ENCODE measurements around the gene NPAS1. TPM values are rescaled to one million over a fixed set of nuclear protein-coding genes. Genes with fewer than 3 reads are reported as not detected.
"Not testable (repeated sequence)": the region's sequence is repeated elsewhere in the genome, so short reads cannot be mapped to it uniquely, and the experiment has no call there.

The NPAS1 gene
- total RNA-seq, 1 donor from 2014 or later, result not detected

- intact Hi-C loops (cut with micrococcal nuclease), result loop anchor here (1.0 to 10.0 kb wide), 5 partner anchors 36 to 236 kb away; no protein-coding TSS in a partner anchor
Measured at GRCh38 chr19:46990991-46991676, 28.5 kb upstream of the NPAS1 start.

- intact Hi-C loops (cut with micrococcal nuclease), result loop anchor here (5.0 to 10.0 kb wide), 2 partner anchors 66 to 238 kb away; no protein-coding TSS in a partner anchor
Measured at GRCh38 chr19:46992699-46993535, 26.7 kb upstream of the NPAS1 start.

- intact Hi-C loops (cut with micrococcal nuclease), result loop anchor here (5.0 to 10.0 kb wide), 2 partner anchors 66 to 239 kb away; no protein-coding TSS in a partner anchor
Measured at GRCh38 chr19:46993622-46994021, 26.0 kb upstream of the NPAS1 start.

- intact Hi-C loops (cut with micrococcal nuclease), result loop anchor here (5.0 to 10.0 kb wide), 2 partner anchors 67 to 239 kb away; no protein-coding TSS in a partner anchor
Measured at GRCh38 chr19:46994141-46994686, 25.4 kb upstream of the NPAS1 start.

- intact Hi-C loops (cut with micrococcal nuclease), result loop anchor here (10.0 kb wide), 1 partner anchor 241 kb away; no protein-coding TSS in a partner anchor
Measured at GRCh38 chr19:46995492-46995891, 24.1 kb upstream of the NPAS1 start.

- intact Hi-C loops (cut with micrococcal nuclease), result loop anchor here (10.0 kb wide), 1 partner anchor 244 kb away; no protein-coding TSS in a partner anchor
Measured at GRCh38 chr19:46998445-46999125, 21.1 kb upstream of the NPAS1 start.

GRCh38 chr19:46999377-46999776, 20.3 kb upstream of the NPAS1 start:
- intact Hi-C loops (cut with micrococcal nuclease), result loop anchor here (10.0 kb wide), 1 partner anchor 245 kb away; no protein-coding TSS in a partner anchor

- intact Hi-C loops (cut with micrococcal nuclease), result loop anchor here (10.0 kb wide), 1 partner anchor 245 kb away; no protein-coding TSS in a partner anchor
Measured at GRCh38 chr19:46999878-47000277, 19.8 kb upstream of the NPAS1 start.

GRCh38 chr19:47000373-47000772, 19.3 kb upstream of the NPAS1 start:
- intact Hi-C loops (cut with micrococcal nuclease), result no loop called here

GRCh38 chr19:47001584-47001983, 18.1 kb upstream of the NPAS1 start:
- intact Hi-C loops (cut with micrococcal nuclease), result no loop called here

- intact Hi-C loops (cut with micrococcal nuclease), result no loop called here
Measured at GRCh38 chr19:47002106-47002766, 17.4 kb upstream of the NPAS1 start.

- intact Hi-C loops (cut with micrococcal nuclease), result no loop called here
Measured at GRCh38 chr19:47002853-47003610, 16.6 kb upstream of the NPAS1 start.

GRCh38 chr19:47003611-47004465, 15.8 kb upstream of the NPAS1 start:
- intact Hi-C loops (cut with micrococcal nuclease), result no loop called here

GRCh38 chr19:47005164-47005641, 14.4 kb upstream of the NPAS1 start:
- intact Hi-C loops (cut with micrococcal nuclease), result no loop called here

- intact Hi-C loops (cut with micrococcal nuclease), result no loop called here
Measured at GRCh38 chr19:47005873-47006272, 13.8 kb upstream of the NPAS1 start.

GRCh38 chr19:47006496-47006895, 13.1 kb upstream of the NPAS1 start:
- intact Hi-C loops (cut with micrococcal nuclease), result no loop called here

GRCh38 chr19:47010549-47010948, 9.1 kb upstream of the NPAS1 start:
- intact Hi-C loops (cut with micrococcal nuclease), result not testable (repeated sequence)

- intact Hi-C loops (cut with micrococcal nuclease), result loop anchor here (1.0 to 2.0 kb wide), 3 partner anchors 20 to 232 kb away; no protein-coding TSS in a partner anchor
Measured at GRCh38 chr19:47012617-47013016, 7.0 kb upstream of the NPAS1 start.

Measured in T-helper 1 cell treated with Interleukin-12 subunit alpha and Interleukin-12 subunit beta and Interleukin-4 antibody, amounts not matched to agents 30 ng/mL and 1 ng/mL, for 36 hours (primary cell).